HL-60 (cell line): Measurements from ENCODE around the gene HOXD8.

Source experiments
- DNase-seq, 2 experiments: peaks; one replicate each; pipeline ENCODE4 v3.0.0-alpha.2; 2010 to 2020; ENCODE audit warnings: low read depth in 1 of 2, low spot score in 1 of 2
- H3K27ac ChIP-seq: fragments of 250-450 bp; sonication (Bioruptor Pico); replicated peaks from 2 replicates; pipeline ENCODE4 v1.5.1; 2020; ENCODE audit warnings: mild to moderate bottlenecking, moderate library complexity
- H3K27me3 ChIP-seq: fragments of 250-450 bp; sonication (Bioruptor Pico); 2 replicates; pipeline ENCODE4 v1.5.1; 2021; ENCODE audit warnings: mild to moderate bottlenecking, moderate library complexity; ENCODE audit not compliant: insufficient read depth, poor library complexity, severe bottlenecking
- H3K4me3 ChIP-seq: replicated peaks from 2 replicates; pipeline ENCODE4 v1.5.1; 2011; ENCODE audit warnings: mild to moderate bottlenecking, control low read depth, low read length; ENCODE audit not compliant: insufficient read depth
- GABPA ChIP-seq: IDR thresholded peaks from 2 replicates; pipeline ENCODE4 v1.6.1; 2012; ENCODE audit warnings: low read depth
- POLR2AphosphoS5 ChIP-seq: IDR thresholded peaks from 2 replicates; pipeline ENCODE4 v1.6.1; 2012; ENCODE audit warnings: low read depth
- SPI1 ChIP-seq: IDR thresholded peaks from 2 replicates; pipeline ENCODE4 v1.6.1; 2012; ENCODE audit warnings: low read depth, mild to moderate bottlenecking, borderline replicate concordance
- TF ChIP-seq, protein P1 (sequence below): IDR thresholded peaks from one replicate; pipeline ENCODE4 v1.5.1; 2011; ENCODE audit warnings: low read length, control low read depth, inconsistent platforms; ENCODE audit not compliant: insufficient read depth
- TF ChIP-seq, protein P2 (sequence below): IDR thresholded peaks from 2 replicates; pipeline ENCODE4 v1.6.1; 2012; ENCODE audit warnings: low read depth; ENCODE audit not compliant: insufficient replicate concordance

Gene HOXD8

DNA sequence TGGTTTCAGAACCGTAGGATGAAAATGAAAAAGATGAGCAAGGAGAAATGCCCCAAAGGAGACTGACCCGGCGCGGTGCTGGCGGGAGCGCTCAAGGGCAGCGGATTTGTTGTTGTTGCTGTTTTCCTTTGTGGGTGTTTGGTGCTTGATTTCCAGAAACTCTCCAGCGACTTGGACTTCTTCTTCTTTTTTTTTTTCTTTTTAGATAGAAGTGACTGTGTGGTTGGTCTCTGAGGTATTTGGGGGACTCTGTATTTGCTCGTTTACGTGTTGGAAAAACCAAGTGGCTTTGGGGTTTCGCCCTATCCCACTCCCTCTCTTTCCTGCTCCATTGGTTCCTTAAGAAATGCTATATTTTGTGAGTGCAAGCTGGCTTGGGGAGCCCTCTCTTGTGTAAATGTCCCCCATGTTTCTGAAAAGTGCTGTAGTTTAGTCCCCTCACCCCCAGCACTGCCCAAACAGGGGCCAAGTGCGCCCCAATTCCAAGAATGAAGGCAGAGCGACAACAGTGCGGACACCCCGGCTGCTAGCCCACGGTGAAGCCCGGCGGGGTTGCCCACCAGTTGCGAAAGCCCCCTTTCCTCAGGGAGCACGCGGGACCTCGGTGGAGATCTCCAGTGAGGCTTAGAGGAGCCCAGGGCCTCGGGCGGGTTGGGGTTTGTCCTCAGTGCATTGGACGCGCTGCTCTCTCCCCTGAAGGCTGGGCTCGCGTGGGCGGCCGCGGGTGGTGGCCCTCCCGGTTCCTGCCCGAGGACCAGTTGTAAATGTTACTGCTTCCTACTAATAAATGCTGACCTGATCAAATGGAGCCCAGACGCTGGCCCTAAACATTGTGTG, 5.2 kb upstream of the HOXD8 start:
- Histone ChIP-seq H3K27ac (no peak overlapping the region), H3K4me3 (no peak overlapping the region), H3K27me3 (peaks cover 93% of the 10 kb centered on the region)
- TF ChIP-seq SPI1 = no peak
- TF ChIP-seq, protein P1, sequence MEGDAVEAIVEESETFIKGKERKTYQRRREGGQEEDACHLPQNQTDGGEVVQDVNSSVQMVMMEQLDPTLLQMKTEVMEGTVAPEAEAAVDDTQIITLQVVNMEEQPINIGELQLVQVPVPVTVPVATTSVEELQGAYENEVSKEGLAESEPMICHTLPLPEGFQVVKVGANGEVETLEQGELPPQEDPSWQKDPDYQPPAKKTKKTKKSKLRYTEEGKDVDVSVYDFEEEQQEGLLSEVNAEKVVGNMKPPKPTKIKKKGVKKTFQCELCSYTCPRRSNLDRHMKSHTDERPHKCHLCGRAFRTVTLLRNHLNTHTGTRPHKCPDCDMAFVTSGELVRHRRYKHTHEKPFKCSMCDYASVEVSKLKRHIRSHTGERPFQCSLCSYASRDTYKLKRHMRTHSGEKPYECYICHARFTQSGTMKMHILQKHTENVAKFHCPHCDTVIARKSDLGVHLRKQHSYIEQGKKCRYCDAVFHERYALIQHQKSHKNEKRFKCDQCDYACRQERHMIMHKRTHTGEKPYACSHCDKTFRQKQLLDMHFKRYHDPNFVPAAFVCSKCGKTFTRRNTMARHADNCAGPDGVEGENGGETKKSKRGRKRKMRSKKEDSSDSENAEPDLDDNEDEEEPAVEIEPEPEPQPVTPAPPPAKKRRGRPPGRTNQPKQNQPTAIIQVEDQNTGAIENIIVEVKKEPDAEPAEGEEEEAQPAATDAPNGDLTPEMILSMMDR = no peak
- DNase-seq = no peak

DNA sequence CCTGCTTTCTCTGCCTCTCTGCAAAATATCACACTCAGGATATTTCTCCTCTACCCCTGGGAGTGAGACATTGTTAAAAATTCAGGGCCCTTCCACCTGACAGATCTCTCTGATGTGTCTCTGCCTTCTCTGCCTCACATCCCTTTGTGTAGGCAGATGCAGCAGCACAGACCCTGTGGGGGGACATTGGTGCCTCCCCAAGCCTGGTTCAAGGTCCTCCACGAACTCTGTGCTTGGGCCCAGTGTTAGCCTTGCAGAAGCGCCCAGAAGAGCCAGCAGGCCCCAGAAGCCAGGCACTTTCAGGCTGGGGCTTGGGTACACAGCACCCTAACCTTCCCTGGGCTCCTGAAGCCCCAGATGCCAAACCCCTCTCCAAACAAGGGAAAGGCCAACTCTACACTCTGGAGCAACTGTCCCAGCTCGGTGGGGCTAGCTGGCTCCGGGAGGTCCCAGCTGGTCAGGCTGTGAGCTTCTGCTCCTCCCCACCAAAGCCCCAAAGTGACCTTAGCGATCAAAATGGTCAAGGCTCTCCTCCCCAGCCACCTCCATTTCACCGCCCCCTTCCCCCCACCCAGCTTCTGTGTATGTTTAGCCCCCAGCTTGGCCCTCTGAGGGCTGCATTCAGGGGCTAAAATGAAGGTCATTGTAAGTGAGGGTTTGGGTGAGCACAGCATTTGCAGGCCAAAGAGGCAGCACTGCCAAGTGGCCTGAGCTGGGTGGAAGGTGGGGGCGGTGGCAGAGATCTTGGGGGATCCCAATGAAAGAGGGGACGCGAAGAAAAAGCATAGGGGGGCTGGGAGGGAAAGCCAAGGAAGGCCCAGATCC, 4.3 kb upstream of the HOXD8 start:
- TF ChIP-seq SPI1 = no peak
- TF ChIP-seq POLR2AphosphoS5 = no peak
- TF ChIP-seq, protein P2, sequence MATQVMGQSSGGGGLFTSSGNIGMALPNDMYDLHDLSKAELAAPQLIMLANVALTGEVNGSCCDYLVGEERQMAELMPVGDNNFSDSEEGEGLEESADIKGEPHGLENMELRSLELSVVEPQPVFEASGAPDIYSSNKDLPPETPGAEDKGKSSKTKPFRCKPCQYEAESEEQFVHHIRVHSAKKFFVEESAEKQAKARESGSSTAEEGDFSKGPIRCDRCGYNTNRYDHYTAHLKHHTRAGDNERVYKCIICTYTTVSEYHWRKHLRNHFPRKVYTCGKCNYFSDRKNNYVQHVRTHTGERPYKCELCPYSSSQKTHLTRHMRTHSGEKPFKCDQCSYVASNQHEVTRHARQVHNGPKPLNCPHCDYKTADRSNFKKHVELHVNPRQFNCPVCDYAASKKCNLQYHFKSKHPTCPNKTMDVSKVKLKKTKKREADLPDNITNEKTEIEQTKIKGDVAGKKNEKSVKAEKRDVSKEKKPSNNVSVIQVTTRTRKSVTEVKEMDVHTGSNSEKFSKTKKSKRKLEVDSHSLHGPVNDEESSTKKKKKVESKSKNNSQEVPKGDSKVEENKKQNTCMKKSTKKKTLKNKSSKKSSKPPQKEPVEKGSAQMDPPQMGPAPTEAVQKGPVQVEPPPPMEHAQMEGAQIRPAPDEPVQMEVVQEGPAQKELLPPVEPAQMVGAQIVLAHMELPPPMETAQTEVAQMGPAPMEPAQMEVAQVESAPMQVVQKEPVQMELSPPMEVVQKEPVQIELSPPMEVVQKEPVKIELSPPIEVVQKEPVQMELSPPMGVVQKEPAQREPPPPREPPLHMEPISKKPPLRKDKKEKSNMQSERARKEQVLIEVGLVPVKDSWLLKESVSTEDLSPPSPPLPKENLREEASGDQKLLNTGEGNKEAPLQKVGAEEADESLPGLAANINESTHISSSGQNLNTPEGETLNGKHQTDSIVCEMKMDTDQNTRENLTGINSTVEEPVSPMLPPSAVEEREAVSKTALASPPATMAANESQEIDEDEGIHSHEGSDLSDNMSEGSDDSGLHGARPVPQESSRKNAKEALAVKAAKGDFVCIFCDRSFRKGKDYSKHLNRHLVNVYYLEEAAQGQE = no peak
- TF ChIP-seq, protein P1 = no peak
- TF ChIP-seq GABPA = no peak
- no peak overlapping the region for H3K27ac ChIP-seq
- peaks cover 87% of the 10 kb centered on the region for H3K27me3 ChIP-seq
- H3K4me3 ChIP-seq = no peak overlapping the region
- DNase-seq = no peak

DNA sequence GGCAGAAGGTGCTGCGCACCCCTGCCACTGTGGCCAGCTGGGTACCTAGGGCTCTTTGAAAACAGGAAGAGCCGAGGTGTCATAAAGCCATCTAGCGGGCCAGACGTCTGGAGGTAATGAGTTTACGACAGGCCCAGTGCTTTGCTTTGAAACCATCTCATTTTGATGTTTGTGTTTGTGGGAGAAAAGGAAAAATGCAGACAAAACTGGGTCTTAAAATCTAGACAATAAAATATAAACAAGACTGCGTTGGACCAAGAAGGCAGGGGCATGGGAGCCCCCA, 3.8 kb upstream of the HOXD8 start:
- no peak for DNase-seq
- H3K27me3 ChIP-seq = peaks cover 84% of the 10 kb centered on the region
- no peak overlapping the region for H3K27ac ChIP-seq
- no peak for TF ChIP-seq GABPA
- TF ChIP-seq, protein P1 = no peak
- no peak for TF ChIP-seq POLR2AphosphoS5
- TF ChIP-seq SPI1 = peak; percentile 25; the same call in 1 of the 2 replicates
- H3K4me3 ChIP-seq = no peak overlapping the region

DNA sequence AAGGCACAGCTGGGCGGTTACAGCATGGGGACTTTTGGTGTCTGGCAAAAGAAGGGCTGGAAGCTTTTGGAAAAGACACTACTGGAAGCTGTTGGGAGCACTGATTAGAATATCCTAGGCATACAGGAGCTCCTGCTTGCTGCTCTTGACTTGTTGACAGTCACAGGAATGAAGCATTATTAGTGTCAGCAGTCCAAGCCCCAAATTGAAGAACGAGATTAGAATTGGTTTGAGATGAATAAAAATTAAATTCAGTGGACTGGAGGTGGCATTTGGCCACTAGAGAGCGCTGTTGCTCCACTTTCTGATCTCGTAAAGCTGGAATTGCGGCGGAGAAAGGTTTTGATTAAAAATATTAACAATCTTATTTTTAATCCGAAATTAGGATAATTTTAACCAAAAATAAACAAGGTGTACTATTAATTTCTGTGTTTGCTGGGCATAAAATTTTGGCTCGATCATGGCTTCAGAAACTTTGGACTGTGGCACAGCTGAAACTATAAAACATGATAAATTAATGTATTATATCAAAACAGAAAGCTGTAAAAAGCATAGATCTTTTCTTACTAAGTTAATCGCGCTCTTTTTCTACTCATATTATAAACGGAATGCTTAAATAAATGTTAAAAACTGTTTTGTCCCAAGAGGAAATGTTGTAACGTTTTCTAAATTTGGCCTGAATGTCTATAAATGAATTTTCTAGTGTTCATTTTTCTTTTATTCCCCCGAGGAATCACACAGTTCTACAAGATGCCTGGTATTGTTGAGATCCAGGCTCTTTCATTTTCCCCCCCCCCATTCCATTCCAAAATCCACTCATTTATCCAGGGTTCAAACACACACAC, 2.4 kb upstream of the HOXD8 start:
- peak in 1 of 2 experiments; percentile 49 for DNase-seq
- Histone ChIP-seq H3K27me3 (peaks cover 85% of the 10 kb centered on the region), H3K27ac (no peak overlapping the region), H3K4me3 (no peak overlapping the region)
- TF ChIP-seq, protein P1 = peak; percentile 53
- no peak for TF ChIP-seq GABPA
- TF ChIP-seq, protein P2 = no peak
